ENCODE data around the gene PLK3. TPM values are rescaled to one million over a fixed set of nuclear protein-coding genes. Genes with fewer than 3 reads are reported as not detected.

The PLK3 gene
- total RNA-seq, 4 donors from 2014 or later, result 7.4 to 18.4 (median 13.6) TPM

DNA sequence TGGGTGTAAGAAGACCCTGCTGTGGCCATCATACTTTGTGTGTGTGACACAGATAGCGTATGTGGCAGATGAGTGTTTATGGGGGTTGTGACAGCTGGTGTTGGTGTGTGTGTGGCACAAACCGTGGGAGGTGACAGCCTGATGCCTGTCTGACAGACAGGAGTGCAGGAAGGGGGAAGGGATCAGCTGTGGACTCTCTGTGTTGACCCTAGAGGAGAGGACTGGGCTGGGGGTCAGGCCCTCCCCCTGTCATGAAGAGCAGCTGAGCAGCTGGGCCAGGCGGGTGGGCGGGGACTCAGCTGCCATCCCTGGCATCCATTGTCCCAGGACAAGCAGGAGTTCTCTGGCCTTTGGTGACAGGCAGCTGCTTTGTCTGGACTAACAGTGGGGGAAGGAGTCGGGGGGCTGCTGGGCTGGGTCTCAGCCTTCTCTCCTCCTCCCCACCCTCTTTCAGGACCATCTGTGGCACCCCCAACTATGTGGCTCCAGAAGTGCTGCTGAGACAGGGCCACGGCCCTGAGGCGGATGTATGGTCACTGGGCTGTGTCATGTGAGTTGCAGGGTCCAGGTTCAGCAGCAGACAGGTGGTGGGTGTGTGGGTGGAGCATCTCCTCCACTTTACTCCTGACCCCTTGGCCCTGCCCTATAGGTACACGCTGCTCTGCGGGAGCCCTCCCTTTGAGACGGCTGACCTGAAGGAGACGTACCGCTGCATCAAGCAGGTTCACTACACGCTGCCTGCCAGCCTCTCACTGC, 2.3 kb downstream of the PLK3 start:
- H3K27ac ChIP-seq, result peak overlapping the region in 2 of 3 donors; percentile 31 to 51
- no peak for DNase-seq
- H3K27me3 ChIP-seq, result no peaks in the 10 kb centered on the region
- intact Hi-C loops (cut with DNase I), result no loop called here
- WGBS, 2 donors, result 85% methylated on average over 12 to 13 of the region's 13 CpGs
- TF ChIP-seq POLR2A (IDR thresholded peaks at IDR 0.05), result no peak
- TF ChIP-seq, protein P1, sequence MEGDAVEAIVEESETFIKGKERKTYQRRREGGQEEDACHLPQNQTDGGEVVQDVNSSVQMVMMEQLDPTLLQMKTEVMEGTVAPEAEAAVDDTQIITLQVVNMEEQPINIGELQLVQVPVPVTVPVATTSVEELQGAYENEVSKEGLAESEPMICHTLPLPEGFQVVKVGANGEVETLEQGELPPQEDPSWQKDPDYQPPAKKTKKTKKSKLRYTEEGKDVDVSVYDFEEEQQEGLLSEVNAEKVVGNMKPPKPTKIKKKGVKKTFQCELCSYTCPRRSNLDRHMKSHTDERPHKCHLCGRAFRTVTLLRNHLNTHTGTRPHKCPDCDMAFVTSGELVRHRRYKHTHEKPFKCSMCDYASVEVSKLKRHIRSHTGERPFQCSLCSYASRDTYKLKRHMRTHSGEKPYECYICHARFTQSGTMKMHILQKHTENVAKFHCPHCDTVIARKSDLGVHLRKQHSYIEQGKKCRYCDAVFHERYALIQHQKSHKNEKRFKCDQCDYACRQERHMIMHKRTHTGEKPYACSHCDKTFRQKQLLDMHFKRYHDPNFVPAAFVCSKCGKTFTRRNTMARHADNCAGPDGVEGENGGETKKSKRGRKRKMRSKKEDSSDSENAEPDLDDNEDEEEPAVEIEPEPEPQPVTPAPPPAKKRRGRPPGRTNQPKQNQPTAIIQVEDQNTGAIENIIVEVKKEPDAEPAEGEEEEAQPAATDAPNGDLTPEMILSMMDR (IDR thresholded peaks at IDR 0.05), result no peak
- H3K36me3 ChIP-seq, result peaks cover 20 to 22% of the 10 kb centered on the region in 2 donors
- H3K4me3 ChIP-seq (replicated peaks in 1 of 3), result no peak overlapping the region
- no peaks in the 10 kb centered on the region for H3K9me3 ChIP-seq
- peaks cover 21 to 52% of the 10 kb centered on the region in 2 donors for H3K4me1 ChIP-seq

DNA sequence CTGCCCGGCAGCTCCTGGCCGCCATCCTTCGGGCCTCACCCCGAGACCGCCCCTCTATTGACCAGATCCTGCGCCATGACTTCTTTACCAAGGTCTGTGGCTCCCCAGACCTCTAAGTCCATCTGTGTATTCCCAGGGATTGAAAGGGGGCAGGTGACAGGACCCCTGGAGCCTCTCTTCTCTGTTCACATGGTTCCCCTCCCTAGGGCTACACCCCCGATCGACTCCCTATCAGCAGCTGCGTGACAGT, 2.8 kb downstream of the PLK3 start:
- no peak for TF ChIP-seq POLR2A (IDR thresholded peaks at IDR 0.05)
- TF ChIP-seq, protein P1 (IDR thresholded peaks at IDR 0.05), result no peak
- 88 to 89% methylated on average over 9 of the region's 9 CpGs for WGBS, 2 donors
- Histone ChIP-seq H3K27me3 (no peaks in the 10 kb centered on the region), H3K4me3 (replicated peaks in 1 of 3) (no peak overlapping the region), H3K4me1 (peaks cover 26 to 57% of the 10 kb centered on the region in 2 donors), H3K36me3 (peaks cover 20 to 22% of the 10 kb centered on the region in 2 donors), H3K9me3 (no peaks in the 10 kb centered on the region), H3K27ac (peak overlapping the region in 2 of 3 donors; percentile 31 to 51)
- intact Hi-C loops (cut with DNase I), result no loop called here
- no peak for DNase-seq

DNA sequence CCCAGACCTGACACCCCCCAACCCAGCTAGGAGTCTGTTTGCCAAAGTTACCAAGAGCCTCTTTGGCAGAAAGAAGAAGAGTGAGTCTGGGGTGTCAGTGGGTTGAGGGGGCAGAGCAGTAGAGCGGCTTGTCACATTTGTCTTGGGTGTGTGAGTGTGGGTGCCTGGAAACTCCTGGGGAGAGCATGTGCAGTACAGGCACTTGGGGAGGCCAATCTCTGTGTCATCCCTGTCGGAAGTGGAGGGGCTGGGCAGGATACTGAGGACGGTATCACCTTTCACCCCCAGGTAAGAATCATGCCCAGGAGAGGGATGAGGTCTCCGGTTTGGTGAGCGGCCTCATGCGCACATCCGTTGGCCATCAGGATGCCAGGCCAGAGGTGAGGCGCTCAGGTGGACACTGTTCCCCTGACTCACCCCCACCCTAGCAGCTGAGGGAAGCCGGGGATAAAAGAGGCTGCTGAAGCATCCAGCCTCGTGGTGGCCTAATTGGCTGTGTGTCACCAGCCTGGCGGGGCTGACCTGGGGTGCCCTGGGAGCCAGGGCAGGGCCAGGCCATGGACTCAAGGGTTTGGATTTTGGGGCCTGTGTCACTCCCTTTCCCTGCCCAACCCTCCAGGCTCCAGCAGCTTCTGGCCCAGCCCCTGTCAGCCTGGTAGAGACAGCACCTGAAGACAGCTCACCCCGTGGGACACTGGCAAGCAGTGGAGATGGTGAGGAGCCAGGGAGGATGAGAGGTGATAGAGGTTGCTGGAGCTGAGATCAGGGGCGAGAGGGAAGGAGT, 3.3 kb downstream of the PLK3 start:
- Histone ChIP-seq H3K27ac (peak overlapping the region in 2 of 3 donors; percentile 31 to 58), H3K9me3 (no peaks in the 10 kb centered on the region), H3K36me3 (peaks cover 20 to 22% of the 10 kb centered on the region in 2 donors), H3K4me1 (peaks cover 31 to 62% of the 10 kb centered on the region in 2 donors), H3K27me3 (no peaks in the 10 kb centered on the region), H3K4me3 (replicated peaks in 1 of 3) (no peak overlapping the region)
- 85 to 92% methylated on average over 9 to 11 of the region's 13 CpGs for WGBS, 2 donors
- TF ChIP-seq, protein P1 (IDR thresholded peaks at IDR 0.05), result no peak
- TF ChIP-seq POLR2A (IDR thresholded peaks at IDR 0.05), result no peak
- intact Hi-C loops (cut with DNase I), result no loop called here
- DNase-seq, result no peak

DNA sequence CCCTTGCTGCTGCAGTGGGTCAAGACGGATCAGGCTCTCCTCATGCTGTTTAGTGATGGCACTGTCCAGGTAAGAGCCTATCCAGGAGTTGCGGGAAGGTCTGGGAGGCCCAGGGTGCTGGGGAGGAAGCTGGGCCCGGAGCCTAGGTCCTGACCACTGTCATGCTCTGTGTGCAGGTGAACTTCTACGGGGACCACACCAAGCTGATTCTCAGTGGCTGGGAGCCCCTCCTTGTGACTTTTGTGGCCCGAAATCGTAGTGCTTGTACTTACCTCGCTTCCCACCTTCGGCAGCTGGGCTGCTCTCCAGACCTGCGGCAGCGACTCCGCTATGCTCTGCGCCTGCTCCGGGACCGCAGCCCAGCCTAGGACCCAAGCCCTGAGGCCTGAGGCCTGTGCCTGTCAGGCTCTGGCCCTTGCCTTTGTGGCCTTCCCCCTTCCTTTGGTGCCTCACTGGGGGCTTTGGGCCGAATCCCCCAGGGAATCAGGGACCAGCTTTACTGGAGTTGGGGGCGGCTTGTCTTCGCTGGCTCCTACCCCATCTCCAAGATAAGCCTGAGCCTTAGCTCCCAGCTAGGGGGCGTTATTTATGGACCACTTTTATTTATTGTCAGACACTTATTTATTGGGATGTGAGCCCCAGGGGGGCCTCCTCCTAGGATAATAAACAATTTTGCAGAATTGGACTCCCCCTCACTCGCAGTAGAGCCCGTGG, 5.3 kb downstream of the PLK3 start:
- Histone ChIP-seq H3K27ac (peak overlapping the region in 2 of 3 donors; percentile 97 to 99), H3K4me1 (peaks cover 50 to 73% of the 10 kb centered on the region in 2 donors), H3K9me3 (no peaks in the 10 kb centered on the region), H3K27me3 (no peaks in the 10 kb centered on the region), H3K36me3 (peaks cover 20 to 22% of the 10 kb centered on the region in 2 donors), H3K4me3 (replicated peaks in 1 of 3) (no peak overlapping the region)
- intact Hi-C loops (cut with DNase I), result no loop called here
- DNase-seq, result no peak
- TF ChIP-seq, protein P1 (IDR thresholded peaks at IDR 0.05), result no peak
- TF ChIP-seq POLR2A (IDR thresholded peaks at IDR 0.05), result no peak
- 96 to 99% methylated on average over 16 to 17 of the region's 20 CpGs for WGBS, 2 donors
